ENCODE results near the gene RFFL. TPM values are rescaled to one million over a fixed set of nuclear protein-coding genes. Genes with fewer than 3 reads are reported as not detected.

The RFFL gene
- total RNA-seq, 1 experiment from 2014 or later = 40.3 TPM

DNA sequence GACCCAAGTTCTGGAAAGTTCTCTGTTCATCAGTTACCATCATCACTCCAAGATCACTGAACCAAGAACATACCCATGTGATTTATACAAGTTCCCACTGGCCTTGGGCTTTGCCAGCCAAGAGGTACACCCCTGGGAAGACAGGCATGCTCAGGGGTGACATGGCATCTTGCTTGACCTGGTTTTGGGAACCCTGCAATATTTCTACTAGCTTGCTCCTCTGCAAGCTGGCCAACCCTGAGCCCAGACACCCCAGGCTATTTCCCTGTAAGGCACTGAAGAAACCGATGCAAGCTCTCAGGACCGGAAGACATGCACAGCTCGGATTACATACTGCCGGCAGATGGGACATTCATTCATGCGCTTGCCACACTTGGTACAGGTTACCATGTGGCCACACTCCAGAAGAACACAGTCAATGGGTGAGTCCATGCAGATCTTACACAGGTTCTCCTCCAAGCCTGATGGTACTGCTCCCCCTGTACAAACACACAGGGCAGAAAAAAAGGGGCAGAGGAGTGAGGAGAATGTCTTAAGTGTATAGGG, 51.8 kb downstream of the RFFL start (continued):
- TF ChIP-seq, protein P1, sequence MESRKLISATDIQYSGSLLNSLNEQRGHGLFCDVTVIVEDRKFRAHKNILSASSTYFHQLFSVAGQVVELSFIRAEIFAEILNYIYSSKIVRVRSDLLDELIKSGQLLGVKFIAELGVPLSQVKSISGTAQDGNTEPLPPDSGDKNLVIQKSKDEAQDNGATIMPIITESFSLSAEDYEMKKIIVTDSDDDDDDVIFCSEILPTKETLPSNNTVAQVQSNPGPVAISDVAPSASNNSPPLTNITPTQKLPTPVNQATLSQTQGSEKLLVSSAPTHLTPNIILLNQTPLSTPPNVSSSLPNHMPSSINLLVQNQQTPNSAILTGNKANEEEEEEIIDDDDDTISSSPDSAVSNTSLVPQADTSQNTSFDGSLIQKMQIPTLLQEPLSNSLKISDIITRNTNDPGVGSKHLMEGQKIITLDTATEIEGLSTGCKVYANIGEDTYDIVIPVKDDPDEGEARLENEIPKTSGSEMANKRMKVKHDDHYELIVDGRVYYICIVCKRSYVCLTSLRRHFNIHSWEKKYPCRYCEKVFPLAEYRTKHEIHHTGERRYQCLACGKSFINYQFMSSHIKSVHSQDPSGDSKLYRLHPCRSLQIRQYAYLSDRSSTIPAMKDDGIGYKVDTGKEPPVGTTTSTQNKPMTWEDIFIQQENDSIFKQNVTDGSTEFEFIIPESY (IDR thresholded peaks at IDR 0.05; ENCODE audit: extremely low read depth, insufficient replicate concordance, low read length) = no peak

DNA sequence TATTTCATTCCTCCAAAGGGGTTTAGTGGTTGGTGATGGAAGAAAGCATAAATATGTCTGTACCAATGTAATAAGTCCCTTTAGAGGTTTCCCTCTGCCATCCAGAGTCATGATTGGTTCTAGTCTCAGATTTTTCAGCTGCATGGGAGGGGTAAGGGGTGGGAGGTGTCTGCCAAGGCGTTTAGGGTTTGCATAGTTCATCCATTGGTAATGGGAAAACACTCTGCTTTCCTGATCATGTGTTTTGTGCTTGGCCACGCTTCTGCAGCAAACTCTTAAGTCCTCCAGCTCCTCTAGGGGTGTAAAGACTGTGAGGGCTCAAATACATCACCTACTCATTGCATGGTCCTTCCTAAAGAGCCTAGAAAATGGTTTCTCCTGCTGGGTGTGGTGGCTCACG, 53.4 kb downstream of the RFFL start:
- DNase-seq (ENCODE audit: low read depth, low spot score) = no peak
- CTCF ChIA-PET = no interaction called here
- Histone ChIP-seq H3K9ac (ENCODE audit: low read length) (no peak overlapping the region), H2AFZ (ENCODE audit: low read depth, low read length, poor library complexity, severe bottlenecking) (no peak overlapping the region), H4K20me1 (ENCODE audit: insufficient read depth) (no peaks in the 10 kb centered on the region), H3K9me2 (ENCODE audit: insufficient read depth) (no peaks in the 10 kb centered on the region), H3K27ac (ENCODE audit: low read depth, low read length) (no peak overlapping the region), H3K9me3 (ENCODE audit: control insufficient read depth in 1 of 2, insufficient read depth in 1 of 2, low read depth in 1 of 2, low read length in 2 of 2) (no peaks in the 10 kb centered on the region), H3K4me3 (replicated peaks in 1 of 2; ENCODE audit: low read depth in 1 of 2, low read length in 2 of 2) (no peak overlapping the region), H3K27me3 (ENCODE audit: insufficient read depth, low read length) (no peaks in the 10 kb centered on the region), H3K36me3 (ENCODE audit: control insufficient read depth in 1 of 2, insufficient read depth in 2 of 2, low read length in 2 of 2) (peaks cover under 1 to 3% of the 10 kb centered on the region in 2 experiments; a peak in 3 of 4 replicates), H3K79me2 (ENCODE audit: insufficient read depth, low read length) (no peaks in the 10 kb centered on the region), H3K4me1 (ENCODE audit: control insufficient read depth in 1 of 2, insufficient read depth in 2 of 2, low read length in 2 of 2) (no peaks in the 10 kb centered on the region), H3K4me2 (ENCODE audit: low read length) (no peak overlapping the region)
- no TSS peak for BruUV-seq (replicated peaks)
- POLR2A ChIA-PET = interaction anchor here (0.6 kb wide), 1 partner anchor 141 kb away, joined by 3 read pairs; no protein-coding TSS in a partner anchor
- intact Hi-C loops (cut with micrococcal nuclease) = no loop called here
- TF ChIP-seq EGR1 (IDR thresholded peaks at IDR 0.05; ENCODE audit: low read depth) (no peak), ZFX (IDR thresholded peaks at IDR 0.05) (no peak), JUND (IDR thresholded peaks at IDR 0.05) (no peak), CEBPB (IDR thresholded peaks at IDR 0.05; ENCODE audit: low read depth) (no peak), RAD21 (IDR thresholded peaks at IDR 0.05; ENCODE audit: low read depth) (no peak), ZNF274 (IDR thresholded peaks at IDR 0.05; ENCODE audit: low read depth, low read length) (no peak), FOSL1 (IDR thresholded peaks at IDR 0.05; ENCODE audit: low read depth) (no peak), EZH2 (IDR thresholded peaks at IDR 0.05) (no peak), CBX3 (IDR thresholded peaks at IDR 0.05; ENCODE audit: low read depth) (no peak), ELF1 (IDR thresholded peaks at IDR 0.05; ENCODE audit: borderline replicate concordance, low read depth) (no peak)
- TF ChIP-seq, protein P1 (IDR thresholded peaks at IDR 0.05; ENCODE audit: extremely low read depth, insufficient replicate concordance, low read length) = no peak
- TF ChIP-seq, protein P2, sequence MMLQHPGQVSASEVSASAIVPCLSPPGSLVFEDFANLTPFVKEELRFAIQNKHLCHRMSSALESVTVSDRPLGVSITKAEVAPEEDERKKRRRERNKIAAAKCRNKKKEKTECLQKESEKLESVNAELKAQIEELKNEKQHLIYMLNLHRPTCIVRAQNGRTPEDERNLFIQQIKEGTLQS (IDR thresholded peaks at IDR 0.05) = no peak
- TF ChIP-seq, protein P3, sequence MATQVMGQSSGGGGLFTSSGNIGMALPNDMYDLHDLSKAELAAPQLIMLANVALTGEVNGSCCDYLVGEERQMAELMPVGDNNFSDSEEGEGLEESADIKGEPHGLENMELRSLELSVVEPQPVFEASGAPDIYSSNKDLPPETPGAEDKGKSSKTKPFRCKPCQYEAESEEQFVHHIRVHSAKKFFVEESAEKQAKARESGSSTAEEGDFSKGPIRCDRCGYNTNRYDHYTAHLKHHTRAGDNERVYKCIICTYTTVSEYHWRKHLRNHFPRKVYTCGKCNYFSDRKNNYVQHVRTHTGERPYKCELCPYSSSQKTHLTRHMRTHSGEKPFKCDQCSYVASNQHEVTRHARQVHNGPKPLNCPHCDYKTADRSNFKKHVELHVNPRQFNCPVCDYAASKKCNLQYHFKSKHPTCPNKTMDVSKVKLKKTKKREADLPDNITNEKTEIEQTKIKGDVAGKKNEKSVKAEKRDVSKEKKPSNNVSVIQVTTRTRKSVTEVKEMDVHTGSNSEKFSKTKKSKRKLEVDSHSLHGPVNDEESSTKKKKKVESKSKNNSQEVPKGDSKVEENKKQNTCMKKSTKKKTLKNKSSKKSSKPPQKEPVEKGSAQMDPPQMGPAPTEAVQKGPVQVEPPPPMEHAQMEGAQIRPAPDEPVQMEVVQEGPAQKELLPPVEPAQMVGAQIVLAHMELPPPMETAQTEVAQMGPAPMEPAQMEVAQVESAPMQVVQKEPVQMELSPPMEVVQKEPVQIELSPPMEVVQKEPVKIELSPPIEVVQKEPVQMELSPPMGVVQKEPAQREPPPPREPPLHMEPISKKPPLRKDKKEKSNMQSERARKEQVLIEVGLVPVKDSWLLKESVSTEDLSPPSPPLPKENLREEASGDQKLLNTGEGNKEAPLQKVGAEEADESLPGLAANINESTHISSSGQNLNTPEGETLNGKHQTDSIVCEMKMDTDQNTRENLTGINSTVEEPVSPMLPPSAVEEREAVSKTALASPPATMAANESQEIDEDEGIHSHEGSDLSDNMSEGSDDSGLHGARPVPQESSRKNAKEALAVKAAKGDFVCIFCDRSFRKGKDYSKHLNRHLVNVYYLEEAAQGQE (IDR thresholded peaks at IDR 0.05; ENCODE audit: low read depth) = no peak
- ATAC-seq = no peak
- RAD21 ChIA-PET (ENCODE audit: low non-redundant PET in 1 of 2, low total read pairs in 2 of 2, uncharacterized antibody in 2 of 2, unreplicated experiment in 2 of 2) = no interaction called here

Data from HCT116 (cell line).